BE2C (cell line): ENCODE results near the gene GPAT3.

Experiments used
- DNase-seq: peaks from one replicate; pipeline ENCODE4 v3.0.0-alpha.2; 2020
- H3K27me3 ChIP-seq: fragments of 250-450 bp; sonication (Bioruptor Pico); 2 replicates; pipeline ENCODE4 v1.5.1; 2020; ENCODE audit warnings: mild to moderate bottlenecking
- H3K36me3 ChIP-seq: fragments of 250-450 bp; sonication (Bioruptor Pico); 2 replicates; pipeline ENCODE4 v1.5.1; 2020; ENCODE audit warnings: mild to moderate bottlenecking
- H3K4me1 ChIP-seq: fragments of 250-450 bp; sonication (Bioruptor Pico); 2 replicates; pipeline ENCODE4 v1.5.1; 2020
- H3K4me3 ChIP-seq: 2 replicates; pipeline ENCODE4 v1.5.1; 2011; ENCODE audit warnings: low read depth, low read length
- H3K9me3 ChIP-seq: fragments of 250-450 bp; sonication (Bioruptor Pico); 2 replicates; pipeline ENCODE4 v1.5.1; 2020
- TF ChIP-seq, protein P1 (sequence below): IDR thresholded peaks from 2 replicates; pipeline ENCODE4 v1.5.1; 2012; ENCODE audit warnings: mild to moderate bottlenecking, low read depth, low read length

Gene GPAT3

GRCh38 chr4:83558059-83558653, 22.2 kb downstream of the GPAT3 start:
- Histone ChIP-seq H3K27me3 (no peaks in the 10 kb centered on the region), H3K4me3 (no peak overlapping the region), H3K36me3 (no peaks in the 10 kb centered on the region), H3K9me3 (no peaks in the 10 kb centered on the region), H3K4me1 (peaks cover 17% of the 10 kb centered on the region)
- TF ChIP-seq, protein P1, sequence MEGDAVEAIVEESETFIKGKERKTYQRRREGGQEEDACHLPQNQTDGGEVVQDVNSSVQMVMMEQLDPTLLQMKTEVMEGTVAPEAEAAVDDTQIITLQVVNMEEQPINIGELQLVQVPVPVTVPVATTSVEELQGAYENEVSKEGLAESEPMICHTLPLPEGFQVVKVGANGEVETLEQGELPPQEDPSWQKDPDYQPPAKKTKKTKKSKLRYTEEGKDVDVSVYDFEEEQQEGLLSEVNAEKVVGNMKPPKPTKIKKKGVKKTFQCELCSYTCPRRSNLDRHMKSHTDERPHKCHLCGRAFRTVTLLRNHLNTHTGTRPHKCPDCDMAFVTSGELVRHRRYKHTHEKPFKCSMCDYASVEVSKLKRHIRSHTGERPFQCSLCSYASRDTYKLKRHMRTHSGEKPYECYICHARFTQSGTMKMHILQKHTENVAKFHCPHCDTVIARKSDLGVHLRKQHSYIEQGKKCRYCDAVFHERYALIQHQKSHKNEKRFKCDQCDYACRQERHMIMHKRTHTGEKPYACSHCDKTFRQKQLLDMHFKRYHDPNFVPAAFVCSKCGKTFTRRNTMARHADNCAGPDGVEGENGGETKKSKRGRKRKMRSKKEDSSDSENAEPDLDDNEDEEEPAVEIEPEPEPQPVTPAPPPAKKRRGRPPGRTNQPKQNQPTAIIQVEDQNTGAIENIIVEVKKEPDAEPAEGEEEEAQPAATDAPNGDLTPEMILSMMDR, result no peak
- DNase-seq, result no peak

- TF ChIP-seq, protein P1, result no peak
- DNase-seq, result no peak
- Histone ChIP-seq H3K9me3 (no peaks in the 10 kb centered on the region), H3K36me3 (no peaks in the 10 kb centered on the region), H3K4me3 (no peak overlapping the region), H3K4me1 (peaks cover 14% of the 10 kb centered on the region), H3K27me3 (no peaks in the 10 kb centered on the region)
Observed at GRCh38 chr4:83558680-83559079, 22.8 kb downstream of the GPAT3 start.

DNA sequence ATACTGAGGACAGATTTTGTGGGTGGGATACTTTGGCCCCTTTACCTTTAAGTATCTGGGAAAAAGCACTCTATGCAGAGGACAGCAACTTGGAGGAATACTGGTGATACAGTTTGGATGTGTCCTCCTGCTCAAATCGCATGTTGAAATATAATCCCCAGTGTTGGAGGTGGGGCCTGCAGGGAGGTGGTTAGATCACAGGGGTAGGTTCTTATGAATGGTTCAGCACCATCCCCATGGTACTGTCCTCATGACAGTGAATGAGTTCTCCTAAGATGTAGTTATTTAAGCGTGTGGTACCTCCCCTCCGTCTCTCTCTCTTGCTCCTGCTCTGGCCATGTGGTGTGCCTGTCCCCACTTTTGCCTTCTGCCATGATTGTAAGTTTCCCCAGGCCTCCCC, 24.6 kb downstream of the GPAT3 start:
- no peaks in the 10 kb centered on the region for H3K27me3 ChIP-seq
- H3K36me3 ChIP-seq, result no peaks in the 10 kb centered on the region
- TF ChIP-seq, protein P1, result no peak
- peaks cover 7% of the 10 kb centered on the region for H3K4me1 ChIP-seq
- DNase-seq, result no peak
- H3K9me3 ChIP-seq, result no peaks in the 10 kb centered on the region
- no peak overlapping the region for H3K4me3 ChIP-seq

DNA sequence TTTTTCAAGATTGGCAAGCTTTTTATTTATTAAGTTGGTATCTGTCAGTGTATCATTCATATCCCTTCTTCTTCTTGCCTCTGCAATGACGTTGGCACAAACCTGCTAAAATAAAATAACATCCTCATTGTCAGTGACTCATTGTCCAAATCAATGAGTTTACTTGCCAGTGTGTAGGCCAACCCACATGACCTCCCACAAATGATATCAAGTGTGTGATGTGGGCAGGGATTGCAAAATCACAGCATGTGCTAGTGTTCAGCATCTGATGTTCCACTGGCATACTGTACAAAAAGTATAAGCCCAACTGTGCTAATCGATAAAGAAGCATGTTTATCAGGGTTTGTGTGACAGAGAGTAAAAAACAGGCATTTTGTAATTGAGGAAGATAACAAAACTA, 25.5 kb downstream of the GPAT3 start:
- H3K36me3 ChIP-seq, result no peaks in the 10 kb centered on the region
- no peaks in the 10 kb centered on the region for H3K9me3 ChIP-seq
- no peaks in the 10 kb centered on the region for H3K27me3 ChIP-seq
- no peaks in the 10 kb centered on the region; the same call in 1 of the 2 replicates for H3K4me1 ChIP-seq
- DNase-seq, result no peak
- no peak overlapping the region for H3K4me3 ChIP-seq
- TF ChIP-seq, protein P1, result no peak

- Histone ChIP-seq H3K4me3 (no peak overlapping the region), H3K27me3 (no peaks in the 10 kb centered on the region), H3K9me3 (no peaks in the 10 kb centered on the region), H3K4me1 (no peaks in the 10 kb centered on the region), H3K36me3 (no peaks in the 10 kb centered on the region)
- TF ChIP-seq, protein P1, result no peak
- no peak for DNase-seq
Observed at GRCh38 chr4:83563998-83564397, 28.1 kb downstream of the GPAT3 start.

GRCh38 chr4:83568062-83568461, 32.2 kb downstream of the GPAT3 start:
- Histone ChIP-seq H3K27me3 (no peaks in the 10 kb centered on the region), H3K36me3 (no peaks in the 10 kb centered on the region), H3K4me1 (no peaks in the 10 kb centered on the region), H3K4me3 (no peak overlapping the region), H3K9me3 (no peaks in the 10 kb centered on the region)
- TF ChIP-seq, protein P1, result no peak
- DNase-seq, result no peak
